GM12878 (cell line): ENCODE results near the gene ITPRIP. TPM values are rescaled to one million over a fixed set of nuclear protein-coding genes. Genes with fewer than 3 reads are reported as not detected.

Experiments
- ATAC-seq: fragments of 200-7000 bp; cut with Tn5 transposase; 3 replicates; pipeline ENCODE4 v1.9.1; 2020; ENCODE audit warnings: mild to moderate bottlenecking, moderate library complexity
- BruUV-seq: library from RNA; stranded (reverse); fragments of 400-500 nt; replicated peaks from 2 replicates; lab custom pipeline; 2021; lab: Mats Ljungman, UMichigan
- CTCF ChIA-PET: fragments of 300-600 bp; sonication (Branson Sonifier 250); formaldehyde crosslinking; extraction: SDS; loops from one replicate; lab custom pipeline; 2021; ENCODE audit warnings: inconsistent platforms; lab: Yijun Ruan, JAX
- POLR2A ChIA-PET: fragments of 350-600 bp; formaldehyde crosslinking; extraction: SDS; loops from one replicate; lab custom pipeline; 2021; ENCODE audit warnings: inconsistent platforms; lab: Charles Lee
- RAD21 ChIA-PET: fragments of 300-600 bp; sonication (Branson Sonifier 250); formaldehyde crosslinking; loops from one replicate; lab custom pipeline; 2023; ENCODE audit warnings: antibody characterized with exemption; ENCODE audit not compliant: unreplicated experiment; lab: Charles Lee
- SMC1A ChIA-PET: fragments of 300-600 bp; sonication (Branson Sonifier 250); formaldehyde crosslinking; loops from one replicate; lab custom pipeline; 2023; ENCODE audit not compliant: unreplicated experiment, uncharacterized antibody; lab: Charles Lee
- DNase-seq: peaks from one replicate; pipeline ENCODE4 v3.0.0-alpha.2; 2011; ENCODE audit warnings: low read depth, low spot score
- FAIRE-seq: peaks from 3 replicates; lab custom pipeline; 2011; peaks lifted over from hg19 to GRCh38; lab: Jason Lieb, UNC
- H2AFZ ChIP-seq: 2 replicates; pipeline ENCODE4 v1.6.0; 2011; ENCODE audit warnings: low read depth, low read length, control low read depth; ENCODE audit not compliant: control insufficient read depth
- H3K27ac ChIP-seq: 2 replicates; pipeline ENCODE4 v1.5.1; 2011; ENCODE audit warnings: control low read depth; ENCODE audit not compliant: control insufficient read depth, insufficient read depth
- H3K27me3 ChIP-seq, 2 experiments: replicated peaks in 1 of 2; 2 replicates each; pipeline versions ENCODE4 v1.6.0 to v1.6.1; 2011; ENCODE audit warnings: low read length in 1 of 2; ENCODE audit not compliant: control insufficient read depth in 2 of 2, insufficient read depth in 2 of 2
- H3K36me3 ChIP-seq, 2 experiments: 2 replicates each; pipeline ENCODE4 v1.5.1; 2011; ENCODE audit warnings: low read length in 1 of 2; ENCODE audit not compliant: control insufficient read depth in 2 of 2, insufficient read depth in 2 of 2
- H3K4me1 ChIP-seq: 2 replicates; pipeline ENCODE4 v1.6.1; 2011; ENCODE audit warnings: mild to moderate bottlenecking, low read length, moderate library complexity, mixed read lengths; ENCODE audit not compliant: control insufficient read depth, insufficient read depth
- H3K4me2 ChIP-seq: 2 replicates; pipeline ENCODE4 v1.6.0; 2011; ENCODE audit warnings: control low read depth; ENCODE audit not compliant: control insufficient read depth, insufficient read depth
- H3K4me3 ChIP-seq: fragments of 200-600 bp; sonication (generic); 2 replicates; pipeline ENCODE4 v1.5.1; 2016
- H3K79me2 ChIP-seq: 2 replicates; pipeline ENCODE4 v1.6.0; 2011; ENCODE audit warnings: low read length; ENCODE audit not compliant: control insufficient read depth, insufficient read depth
- H3K9ac ChIP-seq: 2 replicates; pipeline ENCODE4 v1.8.0; 2011; ENCODE audit warnings: low read length, control low read depth, mixed read lengths; ENCODE audit not compliant: control insufficient read depth, insufficient read depth
- H3K9me3 ChIP-seq: replicated peaks from 3 replicates; pipeline ENCODE4 v1.5.1; 2011; ENCODE audit warnings: mild to moderate bottlenecking, low read length; ENCODE audit not compliant: control insufficient read depth, insufficient read depth
- H4K20me1 ChIP-seq: 2 replicates; pipeline ENCODE4 v1.6.0; 2011; ENCODE audit not compliant: control insufficient read depth, insufficient read depth
- BCLAF1 ChIP-seq: fragments of 450-650 bp; IDR thresholded peaks from 2 replicates; pipeline ENCODE4 v1.6.1; 2017; ENCODE audit warnings: antibody characterized with exemption, mild to moderate bottlenecking, moderate library complexity
- CHD4 ChIP-seq: fragments of 200-600 bp; sonication (generic); IDR thresholded peaks from 2 replicates; pipeline ENCODE4 v1.6.1; 2016; ENCODE audit warnings: mild to moderate bottlenecking
- ELK1 ChIP-seq: IDR thresholded peaks from 2 replicates; pipeline ENCODE4 v1.6.1; 2012; ENCODE audit warnings: low read depth, low read length, improper control_type of control experiment
- FOS ChIP-seq: IDR thresholded peaks from 3 replicates; pipeline ENCODE4 v1.6.1; 2011; ENCODE audit warnings: borderline replicate concordance; ENCODE audit not compliant: insufficient read length; ENCODE audit errors: extremely low read depth
- HDAC2 ChIP-seq: fragments of 200-600 bp; sonication (generic); IDR thresholded peaks from 2 replicates; pipeline ENCODE4 v1.6.1; 2017
- MXI1 ChIP-seq: fragments of 150-350 bp; IDR thresholded peaks from 2 replicates; pipeline ENCODE4 v1.6.1; 2011; ENCODE audit warnings: low read depth, mild to moderate bottlenecking, inconsistent platforms, low read length, improper control_type of control experiment
- NFYB ChIP-seq: IDR thresholded peaks from 2 replicates; pipeline ENCODE4 v1.6.1; 2011; ENCODE audit warnings: low read depth, mild to moderate bottlenecking, low read length, improper control_type of control experiment, moderate library complexity; ENCODE audit not compliant: insufficient read depth
- SREBF1 ChIP-seq: IDR thresholded peaks from 2 replicates; pipeline ENCODE4 v1.6.1; 2012; ENCODE audit warnings: mild to moderate bottlenecking, low read length
- TAF1 ChIP-seq: IDR thresholded peaks from 2 replicates; pipeline ENCODE4 v1.6.1; 2011; ENCODE audit warnings: mild to moderate bottlenecking, low read depth, low read length, borderline replicate concordance
- TCF12 ChIP-seq: IDR thresholded peaks from 2 replicates; pipeline ENCODE4 v1.6.1; 2011; ENCODE audit warnings: low read depth, mild to moderate bottlenecking, low read length
- USF1 ChIP-seq: IDR thresholded peaks from 2 replicates; pipeline ENCODE4 v1.6.1; 2011; ENCODE audit warnings: borderline replicate concordance, low read depth, mild to moderate bottlenecking, moderate library complexity, mixed read lengths, low read length; ENCODE audit not compliant: insufficient read depth; ENCODE audit errors: extremely low read length
- ZNF207 ChIP-seq: fragments of 450-650 bp; IDR thresholded peaks from 2 replicates; pipeline ENCODE4 v1.6.1; 2014; ENCODE audit warnings: antibody characterized with exemption, mild to moderate bottlenecking, borderline replicate concordance
- WGBS: methylation state at CpG from one replicate; pipeline ENCODE4 v1.1.6; 2016; ENCODE audit warnings: low lambda C conversion rate; ENCODE audit not compliant: insufficient replicate concordance, insufficient coverage; ENCODE audit errors: missing lambda C conversion rate; 5-methylcytosine and 5-hydroxymethylcytosine counted together
- in situ Hi-C: fragments of 300-500 bp; cut with MboI; formaldehyde crosslinking; loops from 9 replicates; pipeline ENCODE4 v1.14.3; 2018; ENCODE audit warnings: mixed read lengths
- intact Hi-C: fragments of 100-400 bp; cut with micrococcal nuclease; formaldehyde crosslinking; loops from one replicate; pipeline ENCODE4 v1.14.2; 2022; ENCODE audit not compliant: unreplicated experiment
- polyA plus RNA-seq, 11 experiments: library from polyadenylated mRNA; depleted of rRNA in 4 of 11; unstranded in 6 of 11; stranded (reverse) in 5 of 11; fragments of >200 nt; fragmentation: Nextera tagmentation in 4 of 11; fragmentation: Illumina TruSeq in 1 of 11; extraction: Ambion mirVana in 4 of 11; extraction: Trizol in 1 of 11; gene quantifications; 1 replicate in 1 of 11; 2 replicates in 10 of 11; pipeline versions ENCODE4 v1.2.1 to v1.2.3, GENCODE V29; 2011 to 2016; ENCODE audit warnings: inconsistent platforms in 2 of 11, missing spikeins in 2 of 11, low read depth in 1 of 11
- total RNA-seq, 4 experiments: library from RNA; depleted of rRNA in 3 of 4; stranded (reverse); fragments of >200 nt in 3 of 4; fragmentation: Illumina TruSeq in 1 of 4; extraction: Trizol in 1 of 4; gene quantifications; 2 replicates each; pipeline versions ENCODE4 v1.2.1 to v1.2.3, GENCODE V29; 2013 to 2021

ITPRIP gene
- total and polyA plus RNA-seq, 10 of the 15 experiments (the other 5 are each of a cell fraction or from before 2014, with no cell fraction given) = 0.82 to 10.4 (median 5.9) TPM

- ATAC-seq (no peak), DNase-seq (no peak), FAIRE-seq (no peak)
- Histone ChIP-seq H2AFZ (no peak overlapping the region), H3K4me1 (peaks cover 30% of the 10 kb centered on the region), H3K27ac (no peak overlapping the region), H3K27me3 (no peaks in the 10 kb centered on the region), H3K9me3 (no peaks in the 10 kb centered on the region), H3K79me2 (no peaks in the 10 kb centered on the region), H3K4me3 (no peak overlapping the region), H3K4me2 (no peak overlapping the region), H3K9ac (no peak overlapping the region), H3K36me3 (no peaks in the 10 kb centered on the region), H4K20me1 (no peaks in the 10 kb centered on the region)
- 31% methylated on average over 4 of the region's 4 CpGs for WGBS
- ChIA-PET SMC1A (interaction anchor here (0.7 to 10.5 kb wide), 6 partner anchors 24 to 56 kb away, joined by 3 to 187 read pairs (median 4); no protein-coding TSS in a partner anchor), POLR2A (interaction anchor here (0.7 to 2.0 kb wide), 2 partner anchors 16 to 53 kb away, joined by 4 to 9 read pairs; no protein-coding TSS in a partner anchor), RAD21 (interaction anchor here (0.7 to 2.3 kb wide), 3 partner anchors 9 to 54 kb away, joined by 3 to 8 read pairs (median 4); no protein-coding TSS in a partner anchor), CTCF (interaction anchor here (1.4 to 12.8 kb wide), 3 partner anchors 37 to 71 kb away, joined by 4 to 419 read pairs (median 333); no protein-coding TSS in a partner anchor)
- peak; percentile 52 for TF ChIP-seq USF1
- no peak for TF ChIP-seq HDAC2
- TF ChIP-seq CHD4 = no peak
- intact Hi-C loops (no loop called here), in situ Hi-C loops (loop anchor here (5.0 to 10.0 kb wide), 2 partner anchors 34 to 51 kb away; no protein-coding TSS in a partner anchor)
- BruUV-seq = no TSS peak
Observed at GRCh38 chr10:104345941-104346340, 7.7 kb upstream of the ITPRIP start.

- ChIA-PET POLR2A (interaction anchor here (2.0 kb wide), 1 partner anchor 16 kb away, joined by 9 read pairs; no protein-coding TSS in a partner anchor), SMC1A (interaction anchor here (0.7 to 10.5 kb wide), 4 partner anchors 24 to 53 kb away, joined by 3 to 187 read pairs (median 7); no protein-coding TSS in a partner anchor), CTCF (interaction anchor here (1.4 to 12.8 kb wide), 3 partner anchors 37 to 71 kb away, joined by 4 to 419 read pairs (median 333); no protein-coding TSS in a partner anchor), RAD21 (no interaction called here)
- Histone ChIP-seq H3K36me3 (no peaks in the 10 kb centered on the region), H3K9me3 (no peaks in the 10 kb centered on the region), H4K20me1 (no peaks in the 10 kb centered on the region), H3K9ac (no peak overlapping the region), H3K4me1 (peaks cover 26% of the 10 kb centered on the region), H3K4me2 (no peak overlapping the region), H3K4me3 (no peak overlapping the region), H2AFZ (no peak overlapping the region), H3K79me2 (no peaks in the 10 kb centered on the region), H3K27ac (no peak overlapping the region), H3K27me3 (no peaks in the 10 kb centered on the region)
- no peak for ATAC-seq
- no peak for DNase-seq
- FAIRE-seq = no peak
- BruUV-seq = no TSS peak
- intact Hi-C loops = no loop called here
- in situ Hi-C loops = loop anchor here (5.0 to 10.0 kb wide), 2 partner anchors 33 to 51 kb away; no protein-coding TSS in a partner anchor
- TF ChIP-seq ZNF207 (no peak), FOS (no peak), TCF12 (no peak), BCLAF1 (no peak), TAF1 (no peak), SREBF1 (no peak), ELK1 (no peak), NFYB (no peak), MXI1 (no peak)
Observed at GRCh38 chr10:104345515-104345914, 7.2 kb upstream of the ITPRIP start.
